ENCODE data around the gene CRYBG1. TPM values are rescaled to one million over a fixed set of nuclear protein-coding genes. Genes with fewer than 3 reads are reported as not detected.

CRYBG1 gene
- total RNA-seq, 1 donor from 2014 or later = 3.9 TPM

- Mint-ChIP-seq H3K4me1 (ENCODE audit: low read depth) (peaks cover 11% of the 10 kb centered on the region), H3K27ac (ENCODE audit: unreplicated experiment) (no peak overlapping the region), H3K9me3 (ENCODE audit: low read depth) (no peaks in the 10 kb centered on the region), H3K36me3 (ENCODE audit: low read depth) (no peaks in the 10 kb centered on the region), H3K27me3 (ENCODE audit: low read depth) (peaks cover 44% of the 10 kb centered on the region), H3K4me3 (ENCODE audit: unreplicated experiment) (no peak overlapping the region)
- DNase-seq (ENCODE audit: low spot score) = no peak
- no peak for TF ChIP-seq CTCF (IDR thresholded peaks at IDR 0.05)
Measured at GRCh38 chr6:106383573-106383972, 23.1 kb downstream of the CRYBG1 start.

- no peaks in the 10 kb centered on the region for H3K36me3 Mint-ChIP-seq (ENCODE audit: low read depth)
- DNase-seq (ENCODE audit: low spot score) = no peak
- peaks cover 7% of the 10 kb centered on the region for H3K4me1 Mint-ChIP-seq (ENCODE audit: low read depth)
- TF ChIP-seq CTCF (IDR thresholded peaks at IDR 0.05) = no peak
- H3K4me3 Mint-ChIP-seq (ENCODE audit: unreplicated experiment) = no peak overlapping the region
- peaks cover 52% of the 10 kb centered on the region for H3K27me3 Mint-ChIP-seq (ENCODE audit: low read depth)
- no peak overlapping the region for H3K27ac Mint-ChIP-seq (ENCODE audit: unreplicated experiment)
- H3K9me3 Mint-ChIP-seq (ENCODE audit: low read depth) = no peaks in the 10 kb centered on the region
Measured at GRCh38 chr6:106385530-106385929, 25.0 kb downstream of the CRYBG1 start.

GRCh38 chr6:106387875-106388274 is 27.4 kb downstream of the CRYBG1 start:
- DNase-seq (ENCODE audit: low spot score) = no peak
- Mint-ChIP-seq H3K4me3 (ENCODE audit: unreplicated experiment) (no peak overlapping the region), H3K4me1 (ENCODE audit: low read depth) (no peaks in the 10 kb centered on the region), H3K27me3 (ENCODE audit: low read depth) (peaks cover 65% of the 10 kb centered on the region), H3K9me3 (ENCODE audit: low read depth) (no peaks in the 10 kb centered on the region), H3K27ac (ENCODE audit: unreplicated experiment) (no peak overlapping the region), H3K36me3 (ENCODE audit: low read depth) (no peaks in the 10 kb centered on the region)
- TF ChIP-seq CTCF (IDR thresholded peaks at IDR 0.05) = no peak

- no peak for DNase-seq (ENCODE audit: low spot score)
- H3K27ac Mint-ChIP-seq (ENCODE audit: unreplicated experiment) = no peak overlapping the region
- H3K4me1 Mint-ChIP-seq (ENCODE audit: low read depth) = no peaks in the 10 kb centered on the region
- H3K36me3 Mint-ChIP-seq (ENCODE audit: low read depth) = no peaks in the 10 kb centered on the region
- H3K27me3 Mint-ChIP-seq (ENCODE audit: low read depth) = peaks cover 67% of the 10 kb centered on the region
- no peaks in the 10 kb centered on the region for H3K9me3 Mint-ChIP-seq (ENCODE audit: low read depth)
- H3K4me3 Mint-ChIP-seq (ENCODE audit: unreplicated experiment) = no peak overlapping the region
- TF ChIP-seq CTCF (IDR thresholded peaks at IDR 0.05) = no peak
Measured at GRCh38 chr6:106390088-106390487, 29.6 kb downstream of the CRYBG1 start.

GRCh38 chr6:106396426-106397220 is 36.1 kb downstream of the CRYBG1 start:
- H3K4me3 Mint-ChIP-seq (ENCODE audit: unreplicated experiment) = no peak overlapping the region
- H3K27me3 Mint-ChIP-seq (ENCODE audit: low read depth) = peaks cover 31% of the 10 kb centered on the region
- no peaks in the 10 kb centered on the region for H3K9me3 Mint-ChIP-seq (ENCODE audit: low read depth)
- no peak overlapping the region for H3K27ac Mint-ChIP-seq (ENCODE audit: unreplicated experiment)
- no peaks in the 10 kb centered on the region for H3K4me1 Mint-ChIP-seq (ENCODE audit: low read depth)
- no peak for DNase-seq (ENCODE audit: low spot score)
- no peaks in the 10 kb centered on the region for H3K36me3 Mint-ChIP-seq (ENCODE audit: low read depth)
- no peak for TF ChIP-seq CTCF (IDR thresholded peaks at IDR 0.05)
